Left colon (tissue), 2 donors: Measurements from ENCODE around the gene PRKD2. TPM values are rescaled to one million over a fixed set of nuclear protein-coding genes. Genes with fewer than 3 reads are reported as not detected.
A peak's percentile ranks its signal among the peaks of the same experiment; 100 is the strongest.
"Not testable (repeated sequence)": the region's sequence is repeated elsewhere in the genome, so short reads cannot be mapped to it uniquely, and the experiment has no call there.

Source experiments
- ATAC-seq: fragments of 200-7000 bp; cut with Tn5 transposase; one replicate; pipeline ENCODE4 v1.9.1; 2020; ENCODE audit warnings: mild to moderate bottlenecking, moderate library complexity
- DNase-seq, 2 donors: peaks; one replicate each; pipeline ENCODE4 v3.0.0-alpha.2; 2020
- intact Hi-C, 2 donors: fragments of 100-400 bp; cut with DNase I in 1 of 2; cut with micrococcal nuclease in 1 of 2; formaldehyde crosslinking; loops; one replicate each; pipeline versions ENCODE4 v1.11.2 to v1.14.0; 2022; cut with DNase I, micrococcal nuclease
- total RNA-seq, 2 donors: library from RNA; stranded (reverse); fragmentation: NEBNext Ultra II Directional; extraction: Animal tissue kit (Norgen Biotek cat#: 25700); gene quantifications; one replicate each; pipeline ENCODE4 v1.2.1, GENCODE V29; 2021
- donor health status: DM: no; HTN: no; CAD: no.
- donor health status: DM: yes; HTN: yes; CAD: no.

Gene PRKD2
- total RNA-seq, 2 donors from 2014 or later, result 62.5 to 64.4 TPM

GRCh38 chr19:46716672-46717033 lies 261 bp downstream of the PRKD2 start:
- ATAC-seq, result peak; percentile 3
- DNase-seq, result peak in 1 of 2 donors; percentile 38

DNA sequence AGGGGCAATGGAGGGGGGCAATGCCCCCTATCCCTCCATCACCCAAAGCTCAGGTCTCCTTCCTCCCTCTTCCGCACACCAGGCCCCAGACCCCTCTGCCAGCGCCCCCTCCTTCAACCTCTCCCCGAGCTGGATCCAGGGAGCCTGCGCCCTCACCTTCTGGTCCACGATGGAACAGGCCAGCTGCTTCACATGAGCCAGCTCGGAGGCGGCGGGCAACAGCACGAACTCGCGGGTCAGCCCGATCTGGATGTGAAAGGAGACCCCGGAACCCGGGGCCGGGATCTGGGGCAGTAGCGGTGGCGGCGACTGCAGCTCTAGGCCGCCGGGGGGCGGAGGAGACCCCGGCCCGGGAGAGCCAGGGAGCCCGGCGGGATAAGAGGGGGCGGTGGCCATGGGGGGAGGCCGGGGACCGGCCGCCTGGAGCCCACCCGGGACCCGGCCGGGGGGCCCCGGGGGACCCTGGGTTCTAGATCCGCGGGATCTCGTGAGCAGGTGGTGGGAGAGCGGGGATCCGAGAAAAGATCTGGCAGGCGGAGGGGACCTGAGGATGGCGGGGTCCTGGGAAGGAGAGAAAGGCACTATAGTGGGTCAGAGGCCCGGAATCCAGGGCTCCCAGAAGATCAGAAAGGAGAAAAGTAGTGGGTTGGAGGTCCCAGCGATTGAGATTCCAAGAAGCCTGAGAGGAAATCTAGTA lies 791 bp downstream of the PRKD2 start:
- DNase-seq (peak in 1 of 2 donors; percentile 53), ATAC-seq (peak; percentile 1)
- intact Hi-C loops, result no loop called here

More at GRCh38 chr19:46716672-46717033, 261 bp downstream of the PRKD2 start:
- intact Hi-C loops, result no loop called here

DNA sequence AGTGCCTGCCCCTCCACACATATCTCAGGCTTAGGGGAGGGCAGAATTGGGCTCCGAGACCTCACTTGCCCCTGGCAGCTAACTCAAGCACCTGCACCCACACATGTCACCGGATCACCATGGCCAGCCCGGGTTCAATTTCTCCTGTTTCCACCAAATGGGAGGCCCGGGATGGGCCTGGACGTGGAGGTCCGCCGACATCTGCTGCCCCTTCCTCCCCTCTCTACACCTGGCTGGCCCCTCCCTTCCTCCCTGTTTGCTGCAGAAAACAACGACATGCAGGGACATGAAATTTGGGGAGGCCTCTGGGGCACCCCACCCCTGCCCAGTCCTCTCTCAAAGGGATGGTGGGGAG lies 1.3 kb downstream of the PRKD2 start:
- DNase-seq, result no peak
- intact Hi-C loops, result no loop called here
- ATAC-seq, result no peak

DNA sequence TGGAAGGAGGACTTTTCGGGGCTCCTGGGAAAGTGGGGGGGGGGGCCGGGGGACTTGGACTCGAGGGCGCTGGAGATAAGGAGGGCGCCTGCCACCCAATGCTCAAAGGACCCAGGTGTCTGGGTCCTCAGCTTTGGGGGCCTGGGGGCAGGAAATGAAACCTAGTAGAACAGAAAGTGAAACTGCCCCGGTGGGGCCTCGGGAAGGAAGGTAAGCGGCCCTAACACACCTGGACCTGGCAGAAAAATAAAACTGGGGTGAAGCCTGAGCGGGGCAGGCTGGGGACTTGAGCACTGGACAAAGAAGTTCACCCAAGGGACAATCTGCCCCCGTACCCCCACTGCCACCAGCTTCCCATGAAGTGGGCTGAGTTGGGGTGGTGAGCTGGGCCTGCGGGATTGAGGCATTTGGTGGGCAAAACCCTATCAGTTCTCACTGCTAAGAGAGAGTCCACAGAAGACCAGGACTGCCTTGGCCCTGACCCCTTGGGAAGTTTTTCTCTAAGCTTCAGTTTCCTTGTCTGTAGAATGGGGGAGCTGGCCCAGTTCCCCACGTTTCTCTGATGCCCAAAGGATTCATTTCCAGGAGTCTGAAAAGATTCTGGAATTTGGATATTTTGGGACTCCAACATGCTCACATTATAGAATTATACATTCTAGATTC lies 2.3 kb downstream of the PRKD2 start:
- DNase-seq (no peak), ATAC-seq (peak; percentile 55)
- intact Hi-C loops, result no loop called here

DNA sequence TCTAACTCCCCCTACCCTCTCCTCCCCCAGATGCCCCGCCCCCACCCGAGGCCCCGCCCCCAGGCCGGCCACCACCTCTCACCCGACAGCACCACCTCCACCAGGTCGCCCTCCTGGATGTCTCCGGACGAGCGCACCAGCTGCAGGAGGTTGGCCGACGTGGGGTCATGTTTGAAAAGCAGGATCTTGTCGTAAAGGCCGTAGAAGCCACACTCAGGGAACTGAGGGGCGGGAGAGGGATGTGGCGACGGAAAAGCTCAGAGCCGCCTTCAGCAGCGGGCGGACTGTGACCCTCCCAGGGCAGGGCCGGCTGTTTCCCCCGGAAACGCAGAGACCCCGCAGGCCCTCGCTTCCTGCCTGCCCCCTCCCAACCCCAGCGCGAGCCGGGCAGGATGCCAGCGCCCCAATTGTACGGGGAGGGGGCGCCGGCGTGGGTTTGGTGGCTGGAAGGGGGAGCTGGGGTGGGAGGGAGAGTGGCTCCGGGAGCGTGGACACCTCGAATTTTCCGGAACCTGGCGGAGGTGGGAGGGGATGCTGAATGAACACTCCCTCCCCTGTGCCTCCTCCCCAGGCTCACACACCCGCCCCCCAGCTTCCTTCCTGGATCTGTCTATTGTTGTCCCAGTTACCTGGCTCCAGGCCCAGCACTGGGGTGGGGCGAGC lies 3.0 kb downstream of the PRKD2 start:
- peak; percentile 96 to 97 for DNase-seq
- intact Hi-C loops, result no loop called here
- ATAC-seq, result peak; percentile 81

DNA sequence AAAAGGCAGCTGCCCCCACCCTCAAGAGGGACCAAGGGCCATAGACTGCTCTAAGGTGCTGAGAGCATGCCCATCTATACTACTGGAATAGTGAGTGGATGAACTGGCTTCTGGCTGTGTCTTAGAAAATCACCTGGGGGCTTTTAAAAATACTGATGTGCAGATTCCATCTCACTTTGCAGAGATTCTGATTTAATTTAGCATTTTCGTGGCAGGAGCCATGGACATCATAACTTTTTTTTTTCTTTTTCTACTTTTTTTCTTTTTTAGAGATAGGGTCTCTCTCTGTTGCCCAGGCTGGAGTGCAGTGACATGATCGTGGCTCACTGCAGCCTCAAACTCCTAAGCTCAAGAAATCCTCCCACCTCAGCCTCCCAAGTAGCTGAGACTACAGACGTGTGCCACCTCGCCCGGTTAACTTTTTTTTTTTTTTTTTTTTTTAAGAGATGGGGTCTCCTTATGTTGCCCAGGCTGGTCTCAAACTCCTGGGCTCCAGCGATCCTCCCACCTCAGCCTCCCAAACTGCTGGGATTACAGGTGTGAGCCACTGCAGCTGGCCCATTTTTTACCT lies 4.1 kb downstream of the PRKD2 start:
- DNase-seq, ATAC-seq, intact Hi-C loops: not testable (repeated sequence)

DNA sequence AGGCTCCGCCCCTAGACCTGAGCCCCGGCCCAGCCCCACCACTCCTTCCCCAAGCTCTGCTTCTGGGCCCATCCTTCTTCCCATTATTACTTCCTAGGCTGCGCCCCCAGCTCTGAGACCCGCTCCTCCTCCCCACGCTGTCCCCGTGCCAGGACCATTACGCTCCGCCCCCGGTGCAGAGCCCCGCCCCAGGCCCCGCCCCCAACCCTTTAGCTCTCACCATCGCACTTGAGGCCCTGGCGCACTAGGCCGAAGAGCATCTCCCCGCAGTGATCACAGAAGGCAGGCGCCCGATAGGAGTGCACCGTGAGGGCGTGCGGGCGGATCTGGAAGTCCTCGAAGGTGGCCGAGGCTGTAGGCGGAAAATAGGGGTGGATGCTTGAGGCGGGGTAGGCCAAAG lies 6.2 kb downstream of the PRKD2 start:
- ATAC-seq (no peak), DNase-seq (no peak)
- intact Hi-C loops, result no loop called here

- DNase-seq (peak; percentile 52 to 86), ATAC-seq (peak; percentile 64)
- intact Hi-C loops, result no loop called here
These were observed 12.4 kb downstream of the PRKD2 start for GRCh38 chr19:46704379-46705076.

GRCh38 chr19:46700704-46701103 lies 16.2 kb downstream of the PRKD2 start:
- no peak for ATAC-seq
- intact Hi-C loops, result no loop called here
- no peak for DNase-seq

DNA sequence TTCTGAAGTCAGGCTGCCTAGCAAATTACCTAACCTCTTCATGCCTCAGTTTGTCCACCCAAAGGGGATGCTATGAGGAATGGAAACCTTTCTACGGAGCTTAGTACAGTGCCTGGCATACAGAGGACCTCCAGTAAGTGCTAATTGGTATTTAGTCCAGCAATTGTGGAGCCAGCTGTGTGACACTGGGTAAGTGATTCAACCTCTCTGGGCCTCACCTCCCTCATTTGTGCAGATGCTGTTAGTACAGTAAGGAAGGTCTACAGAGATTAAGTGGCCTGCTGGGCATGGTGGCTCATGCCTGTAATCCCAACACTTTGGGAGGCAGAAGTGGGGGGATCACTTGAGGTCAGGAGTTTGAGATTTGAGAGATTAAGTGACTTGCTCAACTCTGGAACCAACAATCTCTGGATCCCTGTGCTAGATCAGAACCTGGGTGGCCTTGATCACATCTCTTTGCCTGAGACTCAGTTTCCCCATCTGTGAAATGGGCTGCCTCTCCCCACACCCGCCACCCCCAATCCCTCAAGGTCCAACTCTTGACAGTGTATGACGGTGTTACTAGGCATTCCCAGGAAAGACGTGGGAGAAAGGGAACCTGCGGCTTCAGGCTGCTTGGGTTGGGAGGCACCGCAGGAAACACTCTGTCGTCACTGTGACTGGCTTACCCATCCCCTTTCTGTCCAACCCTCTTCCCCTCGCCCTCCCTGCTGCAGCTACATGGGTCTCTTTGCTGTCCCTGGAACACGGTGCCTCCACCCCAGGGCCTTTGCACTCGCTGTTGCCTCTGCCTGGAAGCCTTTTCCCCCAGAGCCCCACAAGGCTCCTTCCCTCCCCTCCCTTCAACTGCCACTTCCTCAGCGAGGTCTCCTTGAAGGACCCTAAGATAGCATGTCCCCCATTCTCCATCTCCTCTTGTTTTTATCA lies 18.3 kb downstream of the PRKD2 start:
- ATAC-seq (no peak), DNase-seq (no peak)
- intact Hi-C loops, result no loop called here

DNA sequence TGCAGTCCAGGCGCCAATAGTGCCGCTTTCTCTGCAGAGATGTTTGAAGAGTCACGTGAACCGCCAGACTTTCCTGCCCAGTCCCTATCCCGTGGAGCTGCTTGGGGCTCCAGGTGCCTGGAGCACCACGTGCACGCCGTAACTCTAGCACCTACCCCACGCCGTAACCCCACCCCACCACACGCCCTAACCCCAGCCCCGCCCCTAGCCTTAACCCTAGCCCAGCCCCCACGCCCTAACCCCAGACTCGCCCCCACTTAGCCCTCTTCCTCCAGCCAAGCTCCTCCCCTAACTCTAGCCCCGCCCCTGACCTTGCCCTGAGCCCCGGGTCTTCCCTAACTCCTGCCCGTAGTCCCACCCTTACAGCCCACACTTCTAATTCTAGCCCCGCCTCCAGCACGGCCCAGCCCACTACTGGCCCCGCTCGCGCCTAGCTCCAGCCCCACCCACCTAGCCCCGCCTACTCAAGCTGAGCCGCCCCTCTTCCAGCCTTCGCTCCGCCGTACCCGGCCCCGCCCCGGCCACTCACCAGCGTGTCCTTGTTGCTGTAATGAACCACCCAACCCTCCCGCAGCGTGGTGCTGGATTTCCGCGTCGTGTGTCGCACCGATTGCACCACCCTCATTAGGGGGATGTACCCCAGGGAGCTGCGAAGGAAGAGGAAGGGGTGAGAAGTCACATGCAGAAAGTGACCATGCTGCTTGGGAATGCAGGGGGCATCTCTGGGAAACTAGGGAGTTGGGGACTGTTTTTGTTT lies 19.5 kb downstream of the PRKD2 start:
- peak; percentile 96 to 98 for DNase-seq
- ATAC-seq, result peak; percentile 92
- intact Hi-C loops, result no loop called here

DNA sequence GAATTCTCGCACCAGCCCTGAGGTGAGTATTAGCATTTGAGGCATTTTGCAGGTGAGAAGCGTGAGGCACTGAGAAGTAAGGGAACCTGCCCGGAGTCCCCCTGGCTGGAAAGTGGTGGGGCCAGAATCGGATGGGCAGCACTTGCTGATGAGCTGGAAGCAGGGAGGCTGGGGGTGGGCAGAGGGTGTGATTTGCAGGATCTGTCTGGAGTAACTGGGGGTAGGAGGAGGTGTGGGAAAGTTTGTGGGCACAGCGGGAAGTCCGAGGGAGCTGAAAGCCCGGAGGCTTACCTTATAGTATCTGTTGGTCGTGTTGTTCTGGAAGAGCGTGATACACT lies 20.1 kb downstream of the PRKD2 start:
- ATAC-seq (no peak), DNase-seq (no peak)
- intact Hi-C loops, result no loop called here

- intact Hi-C loops, result no loop called here
- no peak for DNase-seq
- ATAC-seq, result no peak
These were observed 20.9 kb downstream of the PRKD2 start for GRCh38 chr19:46696052-46696451.

DNA sequence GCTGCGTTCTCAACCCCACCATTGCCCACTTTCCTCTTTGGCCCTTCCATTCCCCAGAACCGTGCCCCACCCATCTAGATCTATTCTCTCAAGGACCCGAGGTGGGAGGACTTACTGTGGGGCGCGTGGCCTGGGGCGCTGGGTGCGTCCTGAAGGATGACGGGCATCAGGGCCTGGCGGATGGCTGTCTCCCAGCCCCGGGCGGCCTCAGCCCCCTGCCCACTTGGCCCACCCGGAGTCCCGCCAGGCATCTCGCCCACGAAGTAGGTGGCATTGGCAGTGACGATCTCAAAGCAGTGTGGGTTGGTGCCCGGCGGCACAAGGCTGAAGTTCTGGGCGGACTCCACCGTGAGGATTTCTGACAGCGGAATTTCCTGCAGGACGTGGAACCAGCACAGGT lies 23.2 kb downstream of the PRKD2 start:
- intact Hi-C loops, result no loop called here
- DNase-seq, result no peak
- ATAC-seq, result no peak

- ATAC-seq, result no peak
- no peak for DNase-seq
- intact Hi-C loops, result no loop called here
These were observed 23.8 kb downstream of the PRKD2 start for GRCh38 chr19:46692918-46693722.

DNA sequence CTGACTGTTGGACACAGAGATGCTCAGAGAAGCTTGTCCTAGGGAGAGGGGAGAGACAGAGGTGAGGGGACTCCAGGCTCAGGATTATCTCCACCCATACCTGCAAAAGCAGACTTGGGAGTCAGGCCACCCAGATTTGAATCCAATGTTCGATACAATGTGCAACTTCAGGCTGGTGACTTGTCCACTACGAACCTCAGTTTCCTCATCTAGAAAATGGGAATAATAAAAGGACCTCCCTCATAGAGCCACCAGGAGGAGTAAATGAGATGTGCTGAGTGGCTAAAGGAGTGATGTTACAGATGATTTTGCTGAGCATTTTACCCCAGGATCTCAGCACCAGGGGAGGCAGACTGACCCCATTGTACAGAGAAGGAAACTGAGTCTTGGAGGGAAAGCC lies 25.0 kb downstream of the PRKD2 start:
- intact Hi-C loops, result no loop called here
- ATAC-seq, result no peak
- DNase-seq, result no peak

- intact Hi-C loops, result no loop called here
- ATAC-seq, result no peak
- DNase-seq, result no peak
These were observed 25.8 kb downstream of the PRKD2 start for GRCh38 chr19:46691104-46691503.
